ENCODE results near the gene CRB3. TPM values are rescaled to one million over a fixed set of nuclear protein-coding genes. Genes with fewer than 3 reads are reported as not detected.

The CRB3 gene
- total and polyA plus RNA-seq, 9 of the 15 experiments (the other 6 are each of a cell fraction or from before 2014, with no cell fraction given): 0.49 TPM; not detected in 8

- TF ChIP-seq ZNF79 (CRISPR knock-in tag; IDR thresholded peaks at IDR 0.05; ENCODE audit: low read depth): no peak
- TF ChIP-seq, protein P1, sequence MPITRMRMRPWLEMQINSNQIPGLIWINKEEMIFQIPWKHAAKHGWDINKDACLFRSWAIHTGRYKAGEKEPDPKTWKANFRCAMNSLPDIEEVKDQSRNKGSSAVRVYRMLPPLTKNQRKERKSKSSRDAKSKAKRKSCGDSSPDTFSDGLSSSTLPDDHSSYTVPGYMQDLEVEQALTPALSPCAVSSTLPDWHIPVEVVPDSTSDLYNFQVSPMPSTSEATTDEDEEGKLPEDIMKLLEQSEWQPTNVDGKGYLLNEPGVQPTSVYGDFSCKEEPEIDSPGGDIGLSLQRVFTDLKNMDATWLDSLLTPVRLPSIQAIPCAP (CRISPR knock-in tag; IDR thresholded peaks at IDR 0.05; ENCODE audit: borderline replicate concordance): no peak
- TF ChIP-seq GMEB1 (CRISPR knock-in tag; IDR thresholded peaks at IDR 0.05): no peak
- TF ChIP-seq JUNB (CRISPR knock-in tag; conservative IDR thresholded peaks at IDR 0.05): no peak
- peak; percentile 32; the same call in 1 of the 2 replicates for TF ChIP-seq RBFOX2 (IDR thresholded peaks at IDR 0.05; ENCODE audit: low read depth, low read length)
- TF ChIP-seq RFX1 (IDR thresholded peaks at IDR 0.05): no peak
- TF ChIP-seq STAT5A (IDR thresholded peaks at IDR 0.05; ENCODE audit: borderline replicate concordance, low read length): no peak; the same call in 1 of the 2 replicates
- TF ChIP-seq MCM7 (IDR thresholded peaks at IDR 0.05): no peak
- TF ChIP-seq SMAD2 (IDR thresholded peaks at IDR 0.05; ENCODE audit: low read depth, low read length): no peak
- TF ChIP-seq BRCA1 (IDR thresholded peaks at IDR 0.05): no peak
- TF ChIP-seq BRCA1 (CRISPR knock-in tag; IDR thresholded peaks at IDR 0.05): no peak
- no peak for TF ChIP-seq ZNF586 (CRISPR knock-in tag; conservative IDR thresholded peaks at IDR 0.05)
- TF ChIP-seq CREB1 (IDR thresholded peaks at IDR 0.05): no peak
- peak; percentile 66 for TF ChIP-seq CREB1 (CRISPR knock-in tag; IDR thresholded peaks at IDR 0.05)
- no peak for TF ChIP-seq ZBTB8A (IDR thresholded peaks at IDR 0.05; ENCODE audit: partially characterized antibody)
- no peak for TF ChIP-seq SP2 (IDR thresholded peaks at IDR 0.05; ENCODE audit: extremely low read depth, low read depth, low read length, poor library complexity, severe bottlenecking)
- 0 out of 2 replicates have a peak, but pooled peaks have one; percentile 31 for TF ChIP-seq GATA2 (CRISPR knock-in tag; IDR thresholded peaks at IDR 0.05)
- TF ChIP-seq TAF7 (tag; IDR thresholded peaks at IDR 0.05): no peak
- no peak for TF ChIP-seq NEUROD1 (IDR thresholded peaks at IDR 0.05; ENCODE audit: borderline replicate concordance, low read depth, low read length, partially characterized antibody)
- no peak for TF ChIP-seq ZNF316 (IDR thresholded peaks at IDR 0.05)
- TF ChIP-seq, protein P2, sequence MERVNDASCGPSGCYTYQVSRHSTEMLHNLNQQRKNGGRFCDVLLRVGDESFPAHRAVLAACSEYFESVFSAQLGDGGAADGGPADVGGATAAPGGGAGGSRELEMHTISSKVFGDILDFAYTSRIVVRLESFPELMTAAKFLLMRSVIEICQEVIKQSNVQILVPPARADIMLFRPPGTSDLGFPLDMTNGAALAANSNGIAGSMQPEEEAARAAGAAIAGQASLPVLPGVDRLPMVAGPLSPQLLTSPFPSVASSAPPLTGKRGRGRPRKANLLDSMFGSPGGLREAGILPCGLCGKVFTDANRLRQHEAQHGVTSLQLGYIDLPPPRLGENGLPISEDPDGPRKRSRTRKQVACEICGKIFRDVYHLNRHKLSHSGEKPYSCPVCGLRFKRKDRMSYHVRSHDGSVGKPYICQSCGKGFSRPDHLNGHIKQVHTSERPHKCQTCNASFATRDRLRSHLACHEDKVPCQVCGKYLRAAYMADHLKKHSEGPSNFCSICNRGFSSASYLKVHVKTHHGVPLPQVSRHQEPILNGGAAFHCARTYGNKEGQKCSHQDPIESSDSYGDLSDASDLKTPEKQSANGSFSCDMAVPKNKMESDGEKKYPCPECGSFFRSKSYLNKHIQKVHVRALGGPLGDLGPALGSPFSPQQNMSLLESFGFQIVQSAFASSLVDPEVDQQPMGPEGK (CRISPR knock-in tag; IDR thresholded peaks at IDR 0.05; ENCODE audit: borderline replicate concordance): no peak
- no peak for TF ChIP-seq FOXJ2 (tag; IDR thresholded peaks at IDR 0.05)
- TF ChIP-seq ZNF589 (CRISPR knock-in tag; IDR thresholded peaks at IDR 0.05; ENCODE audit: low read depth): no peak
- no peak for TF ChIP-seq THRAP3 (IDR thresholded peaks at IDR 0.05; ENCODE audit: borderline replicate concordance)
- no peak for TF ChIP-seq KAT8 (IDR thresholded peaks at IDR 0.05; ENCODE audit: low read depth)
- no peak for TF ChIP-seq CHCHD3 (CRISPR knock-in tag; IDR thresholded peaks at IDR 0.05)
- peak; percentile 93 for TF ChIP-seq SP1 (CRISPR knock-in tag; IDR thresholded peaks at IDR 0.05)
Measured at GRCh38 chr19:6460099-6460884, 3.8 kb upstream of the CRB3 start (continued).

Data from K562 (cell line).